Spinal cord (tissue), 10 donors: ENCODE measurements around the gene PRDM16. TPM values are rescaled to one million over a fixed set of nuclear protein-coding genes. Genes with fewer than 3 reads are reported as not detected.
A peak's percentile ranks its signal among the peaks of the same experiment; 100 is the strongest.

Experiments used
- DNase-seq, 6 donors: peaks; one replicate each; pipeline versions ENCODE4 v3.0.0 to v3.0.0-alpha.2; 2013 to 2015; ENCODE audit warnings: low spot score in 6 of 6, low read depth in 4 of 6
- H3K27ac ChIP-seq: one replicate; pipeline ENCODE4 v1.5.1; 2013; ENCODE audit warnings: low read depth, low read length, control low read depth
- H3K27me3 ChIP-seq: one replicate; pipeline ENCODE4 v1.6.1; 2013; ENCODE audit warnings: low read length; ENCODE audit not compliant: control insufficient read depth, insufficient read depth
- H3K36me3 ChIP-seq: one replicate; pipeline ENCODE4 v1.6.1; 2013; ENCODE audit warnings: low read length; ENCODE audit not compliant: control insufficient read depth, insufficient read depth
- H3K4me1 ChIP-seq: one replicate; pipeline ENCODE4 v1.6.1; 2013; ENCODE audit warnings: low read length; ENCODE audit not compliant: control insufficient read depth, insufficient read depth
- H3K4me3 ChIP-seq: one replicate; pipeline ENCODE4 v1.5.1; 2013; ENCODE audit warnings: low read depth, low read length, control low read depth
- H3K9me3 ChIP-seq: one replicate; pipeline ENCODE4 v1.6.1; 2013; ENCODE audit warnings: low read length; ENCODE audit not compliant: control insufficient read depth, insufficient read depth
- WGBS: methylation state at CpG from one replicate; pipeline ENCODE4 v1.1.5; 2013; ENCODE audit warnings: missing lambda C conversion rate; ENCODE audit not compliant: insufficient coverage; 5-methylcytosine and 5-hydroxymethylcytosine counted together
- polyA plus RNA-seq, 2 donors: library from polyadenylated mRNA; unstranded; fragments of 120-200 nt; gene quantifications; one replicate each; pipeline ENCODE4 v1.2.1, GENCODE V29; 2013; ENCODE audit not compliant: insufficient read length in 2 of 2
- total RNA-seq, 2 donors: library from RNA; depleted of rRNA in 1 of 2; stranded (reverse); fragments of 120-200 nt in 1 of 2; fragments of >200 nt in 1 of 2; gene quantifications; one replicate each; pipeline versions ENCODE4 v1.2.3 to v1.2.4, GENCODE V29; 2013 to 2014
- donor health status: healthy.

PRDM16 gene
- total and polyA plus RNA-seq, 4 donors = 6.1 to 8.3 (median 7.3) TPM

- H3K27me3 ChIP-seq = peaks cover 60% of the 10 kb centered on the region
- peaks cover 7% of the 10 kb centered on the region for H3K36me3 ChIP-seq
- no peak overlapping the region for H3K4me3 ChIP-seq
- no peaks in the 10 kb centered on the region for H3K9me3 ChIP-seq
- 30% methylated on average over 17 of the region's 21 CpGs for WGBS
- DNase-seq = no peak
- no peak overlapping the region for H3K27ac ChIP-seq
- peaks cover 45% of the 10 kb centered on the region for H3K4me1 ChIP-seq
These were observed 6.9 kb upstream of the PRDM16 start for GRCh38 chr1:3061981-3062615.

GRCh38 chr1:3062616-3063378 lies 6.2 kb upstream of the PRDM16 start:
- H3K36me3 ChIP-seq = peaks cover 7% of the 10 kb centered on the region
- H3K27ac ChIP-seq = no peak overlapping the region
- H3K4me1 ChIP-seq = peaks cover 52% of the 10 kb centered on the region
- DNase-seq = no peak
- no peaks in the 10 kb centered on the region for H3K9me3 ChIP-seq
- no peak overlapping the region for H3K4me3 ChIP-seq
- WGBS = 30% methylated on average over 10 of the region's 50 CpGs
- H3K27me3 ChIP-seq = peaks cover 67% of the 10 kb centered on the region

- Histone ChIP-seq H3K27ac (no peak overlapping the region), H3K36me3 (peaks cover 7% of the 10 kb centered on the region), H3K4me1 (peaks cover 57% of the 10 kb centered on the region), H3K9me3 (no peaks in the 10 kb centered on the region), H3K4me3 (no peak overlapping the region), H3K27me3 (peaks cover 72% of the 10 kb centered on the region)
- WGBS = 15% methylated on average over 88 of the region's 91 CpGs
- DNase-seq = peak in 1 of 6 donors; percentile 64
These were observed 5.4 kb upstream of the PRDM16 start for GRCh38 chr1:3063379-3064295.

- 64% methylated on average over 17 of the region's 17 CpGs for WGBS
- Histone ChIP-seq H3K4me1 (peaks cover 61% of the 10 kb centered on the region), H3K36me3 (peaks cover 7% of the 10 kb centered on the region), H3K27me3 (peaks cover 76% of the 10 kb centered on the region), H3K27ac (no peak overlapping the region), H3K9me3 (no peaks in the 10 kb centered on the region), H3K4me3 (no peak overlapping the region)
- DNase-seq = no peak
These were observed 4.6 kb upstream of the PRDM16 start for GRCh38 chr1:3064296-3064850.

- H3K27me3 ChIP-seq = peaks cover 76% of the 10 kb centered on the region
- DNase-seq = no peak
- H3K36me3 ChIP-seq = peaks cover 7% of the 10 kb centered on the region
- H3K4me1 ChIP-seq = peaks cover 61% of the 10 kb centered on the region
- no peaks in the 10 kb centered on the region for H3K9me3 ChIP-seq
- WGBS = 70% methylated on average over 8 of the region's 9 CpGs
- no peak overlapping the region for H3K27ac ChIP-seq
- no peak overlapping the region for H3K4me3 ChIP-seq
These were observed 4.1 kb upstream of the PRDM16 start for GRCh38 chr1:3064901-3065300.

GRCh38 chr1:3065396-3065795 lies 3.6 kb upstream of the PRDM16 start:
- Histone ChIP-seq H3K27me3 (peaks cover 76% of the 10 kb centered on the region), H3K27ac (no peak overlapping the region), H3K4me3 (no peak overlapping the region), H3K4me1 (peaks cover 61% of the 10 kb centered on the region), H3K9me3 (no peaks in the 10 kb centered on the region), H3K36me3 (peaks cover 7% of the 10 kb centered on the region)
- WGBS = 71% methylated on average over 8 of the region's 8 CpGs
- DNase-seq = no peak

- no peak for DNase-seq
- peaks cover 7% of the 10 kb centered on the region for H3K36me3 ChIP-seq
- H3K27me3 ChIP-seq = peaks cover 77% of the 10 kb centered on the region
- H3K4me1 ChIP-seq = peaks cover 63% of the 10 kb centered on the region
- no peak overlapping the region for H3K27ac ChIP-seq
- peak overlapping the region; percentile 11 for H3K4me3 ChIP-seq
- WGBS = 76% methylated on average over 7 of the region's 7 CpGs
- no peaks in the 10 kb centered on the region for H3K9me3 ChIP-seq
These were observed 3.2 kb upstream of the PRDM16 start for GRCh38 chr1:3065797-3066196.

- Histone ChIP-seq H3K36me3 (peaks cover 7% of the 10 kb centered on the region), H3K9me3 (no peaks in the 10 kb centered on the region), H3K4me1 (peaks cover 67% of the 10 kb centered on the region), H3K27ac (no peak overlapping the region), H3K27me3 (peaks cover 79% of the 10 kb centered on the region), H3K4me3 (peak overlapping the region; percentile 37)
- 52% methylated on average over 11 of the region's 11 CpGs for WGBS
- DNase-seq = peak in 1 of 6 donors; percentile 26
These were observed 2.7 kb upstream of the PRDM16 start for GRCh38 chr1:3066250-3066711.

GRCh38 chr1:3066826-3067225 lies 2.2 kb upstream of the PRDM16 start:
- peak overlapping the region; percentile 37 for H3K4me3 ChIP-seq
- DNase-seq = no peak
- no peak overlapping the region for H3K27ac ChIP-seq
- peaks cover 7% of the 10 kb centered on the region for H3K36me3 ChIP-seq
- H3K27me3 ChIP-seq = peaks cover 79% of the 10 kb centered on the region
- no peaks in the 10 kb centered on the region for H3K9me3 ChIP-seq
- 62% methylated on average over 4 of the region's 10 CpGs for WGBS
- H3K4me1 ChIP-seq = peaks cover 67% of the 10 kb centered on the region
